Heart left ventricle (tissue), 13 donors: ENCODE data around the gene KIFAP3.

Source experiments
- POLR2A ChIP-seq, 2 donors: fragments of 450-650 bp; IDR thresholded peaks; one replicate each; pipeline ENCODE4 v1.6.1; 2017; ENCODE audit warnings: antibody characterized with exemption in 2 of 2, mild to moderate bottlenecking in 2 of 2, moderate library complexity in 2 of 2
- TF ChIP-seq, protein P1 (sequence below), 12 donors: fragments of 200-600 bp; sonication (generic) in 4 of 12; IDR thresholded peaks; one replicate each; pipeline versions ENCODE4 v1.5.0 to v1.8.0; 2018 to 2022; ENCODE audit warnings: antibody characterized with exemption in 12 of 12, mild to moderate bottlenecking in 5 of 12
- donor health status: ischemic (EF 13 %, LVEDD 7.1; RV severe dilation, severe dysfunction).
- donor health status: DM: no; HTN: yes; CAD: no.
- donor health status: DM: no; HTN: no; CAD: no.
- donor health status: ischemic (EF 25% LVEDD 6.9; RV normal size, moderate dysfunction).
- donor health status: ischemic (EF 25% LVEDD 5.7; RV mildly dilated, moderate dysfunction).
- donor health status: ischemic (EF 35%, LVEDD 5.7; RV mildly dilated, moderate dysfunction).
- donor health status: nonischemic (EF 11% LVEDD 7.7; RV severe dilation, severe dysfunction).
- donor health status: DM: yes; HTN: yes; CAD: no.
- donor health status: PGD.
- donor health status: ischemic (EF 29% LVEDD 5.4; RV normal size, mild dysfunction).
- donor health status: nonischemic (EF 23%, LVEDD 6.1; RV moderate dilation, normal function).

DNA sequence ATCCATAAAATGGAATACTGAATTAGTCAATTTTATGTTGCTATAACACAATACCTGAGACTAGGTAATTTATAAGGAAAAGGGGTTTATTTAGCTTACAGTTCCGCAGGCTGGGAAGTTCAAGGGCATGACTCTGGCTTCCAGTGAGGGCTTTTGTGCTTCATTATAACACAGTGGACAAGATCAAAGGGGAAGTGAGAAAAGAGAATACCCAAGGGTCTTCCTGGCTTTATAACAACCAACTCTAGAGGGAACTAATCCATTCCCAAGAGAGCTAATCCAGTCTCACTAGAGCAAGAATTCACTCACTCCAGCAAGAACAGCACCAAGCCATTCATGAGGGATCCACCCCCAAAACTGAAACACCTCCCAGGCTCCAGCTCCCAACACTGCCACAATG lies 3.1 kb downstream of the KIFAP3 start:
- TF ChIP-seq, protein P1, sequence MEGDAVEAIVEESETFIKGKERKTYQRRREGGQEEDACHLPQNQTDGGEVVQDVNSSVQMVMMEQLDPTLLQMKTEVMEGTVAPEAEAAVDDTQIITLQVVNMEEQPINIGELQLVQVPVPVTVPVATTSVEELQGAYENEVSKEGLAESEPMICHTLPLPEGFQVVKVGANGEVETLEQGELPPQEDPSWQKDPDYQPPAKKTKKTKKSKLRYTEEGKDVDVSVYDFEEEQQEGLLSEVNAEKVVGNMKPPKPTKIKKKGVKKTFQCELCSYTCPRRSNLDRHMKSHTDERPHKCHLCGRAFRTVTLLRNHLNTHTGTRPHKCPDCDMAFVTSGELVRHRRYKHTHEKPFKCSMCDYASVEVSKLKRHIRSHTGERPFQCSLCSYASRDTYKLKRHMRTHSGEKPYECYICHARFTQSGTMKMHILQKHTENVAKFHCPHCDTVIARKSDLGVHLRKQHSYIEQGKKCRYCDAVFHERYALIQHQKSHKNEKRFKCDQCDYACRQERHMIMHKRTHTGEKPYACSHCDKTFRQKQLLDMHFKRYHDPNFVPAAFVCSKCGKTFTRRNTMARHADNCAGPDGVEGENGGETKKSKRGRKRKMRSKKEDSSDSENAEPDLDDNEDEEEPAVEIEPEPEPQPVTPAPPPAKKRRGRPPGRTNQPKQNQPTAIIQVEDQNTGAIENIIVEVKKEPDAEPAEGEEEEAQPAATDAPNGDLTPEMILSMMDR (IDR thresholded peaks at IDR 0.05), result no peak
- no peak for TF ChIP-seq POLR2A (IDR thresholded peaks at IDR 0.05)
